NCI-H128 (cell line): Measurements from ENCODE around the gene HERC3.

ENCODE experiments used
- DNase-seq: peaks from one replicate; lab custom pipeline; 2025; ENCODE audit not compliant: unreplicated experiment; lab: John Stamatoyannopoulos, UW

HERC3 gene

GRCh38 chr4:88744609-88745008 lies 152.3 kb downstream of the HERC3 start:
- no peak for DNase-seq

- DNase-seq: no peak
These were observed 152.9 kb downstream of the HERC3 start for GRCh38 chr4:88745175-88745574.

- DNase-seq: no peak
These were observed 153.4 kb downstream of the HERC3 start for GRCh38 chr4:88745581-88746163.

GRCh38 chr4:88746206-88746605 lies 153.9 kb downstream of the HERC3 start:
- no peak for DNase-seq

- no peak for DNase-seq
These were observed 155.1 kb downstream of the HERC3 start for GRCh38 chr4:88747351-88747750.

GRCh38 chr4:88750369-88750768 lies 158.1 kb downstream of the HERC3 start:
- DNase-seq: no peak

- DNase-seq: no peak
These were observed 159.2 kb downstream of the HERC3 start for GRCh38 chr4:88751258-88752075.

GRCh38 chr4:88752076-88752463 lies 159.8 kb downstream of the HERC3 start:
- DNase-seq: no peak

- no peak for DNase-seq
These were observed 160.5 kb downstream of the HERC3 start for GRCh38 chr4:88752754-88753153.

GRCh38 chr4:88753658-88754571 lies 161.6 kb downstream of the HERC3 start:
- DNase-seq: no peak

- DNase-seq: no peak
These were observed 162.5 kb downstream of the HERC3 start for GRCh38 chr4:88754796-88755195.

- DNase-seq: no peak
These were observed 163.2 kb downstream of the HERC3 start for GRCh38 chr4:88755454-88755853.

GRCh38 chr4:88756149-88756548 lies 163.9 kb downstream of the HERC3 start:
- no peak for DNase-seq

- no peak for DNase-seq
These were observed 164.8 kb downstream of the HERC3 start for GRCh38 chr4:88757067-88757466.

GRCh38 chr4:88757776-88758175 lies 165.5 kb downstream of the HERC3 start:
- no peak for DNase-seq
